Epithelial cell of proximal tubule (primary cell): Measurements from ENCODE around the gene ANKRD30A. TPM values are rescaled to one million over a fixed set of nuclear protein-coding genes. Genes with fewer than 3 reads are reported as not detected.
"Not testable (repeated sequence)": the region's sequence is repeated elsewhere in the genome, so short reads cannot be mapped to it uniquely, and the experiment has no call there.

Experiments
- DNase-seq: peaks from one replicate; pipeline ENCODE4 v3.0.0-alpha.2; 2011; ENCODE audit warnings: low read depth
- H3K4me3 ChIP-seq: 2 replicates; pipeline ENCODE4 v1.5.1; 2011; ENCODE audit warnings: low read depth, mild to moderate bottlenecking, low read length
- total RNA-seq: library from RNA; depleted of rRNA; stranded (reverse); fragments of >200 nt; gene quantifications from 2 replicates; pipeline ENCODE4 v1.2.3, GENCODE V29; 2015
- TF ChIP-seq, protein P1 (sequence below): conservative IDR thresholded peaks from 2 replicates; pipeline ENCODE4 v1.5.1; 2012; ENCODE audit warnings: low read depth, mild to moderate bottlenecking, low read length

The ANKRD30A gene
- total RNA-seq, 1 donor from 2014 or later = not detected

DNA sequence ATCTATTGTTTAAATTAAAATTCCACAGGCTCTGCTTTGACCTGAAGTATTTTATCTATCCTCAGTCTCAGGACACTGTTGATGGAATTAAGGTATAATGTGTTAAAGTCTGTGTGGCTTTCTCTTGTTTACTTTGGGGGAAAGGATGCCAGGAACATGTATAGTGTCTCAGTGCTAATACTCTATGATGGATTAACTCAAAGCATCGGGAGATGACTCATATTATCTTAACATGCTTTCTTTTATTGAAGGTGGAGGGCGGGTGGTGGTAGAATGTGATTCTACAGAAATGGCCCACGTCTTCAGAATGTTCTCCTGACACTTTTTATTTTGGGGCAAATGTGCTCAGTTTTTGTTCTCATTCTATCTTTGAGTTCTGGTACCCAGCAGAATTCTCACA, 189.0 kb downstream of the ANKRD30A start:
- no peak overlapping the region for H3K4me3 ChIP-seq
- TF ChIP-seq, protein P1, sequence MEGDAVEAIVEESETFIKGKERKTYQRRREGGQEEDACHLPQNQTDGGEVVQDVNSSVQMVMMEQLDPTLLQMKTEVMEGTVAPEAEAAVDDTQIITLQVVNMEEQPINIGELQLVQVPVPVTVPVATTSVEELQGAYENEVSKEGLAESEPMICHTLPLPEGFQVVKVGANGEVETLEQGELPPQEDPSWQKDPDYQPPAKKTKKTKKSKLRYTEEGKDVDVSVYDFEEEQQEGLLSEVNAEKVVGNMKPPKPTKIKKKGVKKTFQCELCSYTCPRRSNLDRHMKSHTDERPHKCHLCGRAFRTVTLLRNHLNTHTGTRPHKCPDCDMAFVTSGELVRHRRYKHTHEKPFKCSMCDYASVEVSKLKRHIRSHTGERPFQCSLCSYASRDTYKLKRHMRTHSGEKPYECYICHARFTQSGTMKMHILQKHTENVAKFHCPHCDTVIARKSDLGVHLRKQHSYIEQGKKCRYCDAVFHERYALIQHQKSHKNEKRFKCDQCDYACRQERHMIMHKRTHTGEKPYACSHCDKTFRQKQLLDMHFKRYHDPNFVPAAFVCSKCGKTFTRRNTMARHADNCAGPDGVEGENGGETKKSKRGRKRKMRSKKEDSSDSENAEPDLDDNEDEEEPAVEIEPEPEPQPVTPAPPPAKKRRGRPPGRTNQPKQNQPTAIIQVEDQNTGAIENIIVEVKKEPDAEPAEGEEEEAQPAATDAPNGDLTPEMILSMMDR = no peak
- no peak for DNase-seq

DNA sequence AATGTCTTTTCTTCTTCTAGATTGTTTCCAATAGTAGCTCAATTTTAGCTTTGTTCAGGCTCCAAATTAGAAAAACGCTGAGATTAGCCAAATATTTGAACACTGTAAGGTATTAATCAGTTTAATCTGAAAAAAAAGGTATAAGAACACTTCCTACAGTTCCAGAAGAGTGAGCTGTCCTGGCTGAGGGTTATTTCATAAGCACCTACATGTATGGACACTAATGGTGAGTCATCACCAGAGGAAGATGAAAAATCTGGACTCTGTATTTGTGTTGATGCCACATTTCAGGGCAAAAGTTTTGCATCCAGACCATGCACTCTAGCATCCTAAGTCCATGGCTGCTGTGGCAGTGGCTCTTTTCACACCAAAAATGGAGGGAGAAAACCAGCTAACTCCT, 189.5 kb downstream of the ANKRD30A start:
- H3K4me3 ChIP-seq = no peak overlapping the region
- no peak for DNase-seq
- TF ChIP-seq, protein P1 = no peak

DNA sequence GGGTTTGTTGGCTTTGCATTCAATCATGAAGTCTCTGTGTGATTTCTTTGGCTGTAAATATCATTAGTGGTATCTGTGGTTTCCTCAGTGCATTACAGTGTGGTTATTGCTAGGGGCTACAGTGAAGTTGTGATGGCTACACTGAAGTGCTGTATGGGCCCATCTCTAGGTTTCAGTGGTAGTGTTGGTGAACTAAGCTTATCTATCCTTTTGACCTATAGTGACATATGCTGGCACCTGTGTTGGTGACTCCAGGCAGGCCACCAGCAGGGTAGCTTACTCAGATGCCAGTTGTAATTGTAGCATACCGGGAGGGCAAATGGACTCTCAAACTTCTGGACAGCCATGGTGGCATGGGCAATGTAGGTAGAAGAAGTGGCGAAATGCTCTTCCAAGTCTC, 219.0 kb downstream of the ANKRD30A start:
- no peak for DNase-seq
- TF ChIP-seq, protein P1 = no peak
- H3K4me3 ChIP-seq = no peak overlapping the region

DNA sequence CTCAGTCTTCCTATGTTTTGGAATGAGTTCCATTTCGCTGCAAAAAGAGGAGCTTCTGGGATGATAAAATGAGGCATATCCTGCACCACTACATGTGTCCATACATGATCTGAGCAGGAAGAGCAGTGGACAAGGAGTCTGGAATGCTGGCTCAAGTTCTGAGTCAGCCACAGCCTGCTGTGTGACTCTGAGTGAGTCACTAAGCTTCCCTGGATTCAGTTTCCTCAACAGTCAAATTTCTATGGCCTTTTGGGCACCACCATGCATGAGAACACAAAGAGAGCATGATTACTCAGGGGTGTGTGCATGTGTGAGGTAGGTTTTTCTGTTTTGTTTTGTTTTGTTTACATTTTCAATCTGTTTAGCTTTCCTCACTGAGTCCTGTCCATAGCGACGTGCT, 254.6 kb downstream of the ANKRD30A start:
- TF ChIP-seq, protein P1 = no peak
- DNase-seq = no peak
- no peak overlapping the region for H3K4me3 ChIP-seq

DNA sequence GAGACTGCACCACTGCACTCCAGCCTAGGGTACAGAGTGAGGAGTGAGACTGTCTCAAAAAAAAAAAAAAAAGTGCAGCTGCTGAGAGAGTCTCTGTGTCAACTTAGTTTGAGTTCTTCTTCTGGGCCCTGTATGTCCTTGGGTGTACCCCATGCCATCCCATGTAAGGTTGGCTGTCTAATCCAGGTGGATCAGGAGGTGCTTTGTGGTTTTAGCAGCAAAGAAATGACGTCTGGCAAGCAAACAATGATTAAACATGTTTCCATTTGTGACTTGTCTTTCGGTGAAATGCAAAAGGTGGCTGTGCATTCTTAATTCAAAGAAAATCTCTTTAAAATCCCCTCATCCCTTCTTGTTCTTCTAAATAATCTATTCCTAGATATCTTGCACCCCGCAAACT, 255.9 kb downstream of the ANKRD30A start:
- H3K4me3 ChIP-seq = no peak overlapping the region
- TF ChIP-seq, protein P1 = no peak
- no peak for DNase-seq

DNA sequence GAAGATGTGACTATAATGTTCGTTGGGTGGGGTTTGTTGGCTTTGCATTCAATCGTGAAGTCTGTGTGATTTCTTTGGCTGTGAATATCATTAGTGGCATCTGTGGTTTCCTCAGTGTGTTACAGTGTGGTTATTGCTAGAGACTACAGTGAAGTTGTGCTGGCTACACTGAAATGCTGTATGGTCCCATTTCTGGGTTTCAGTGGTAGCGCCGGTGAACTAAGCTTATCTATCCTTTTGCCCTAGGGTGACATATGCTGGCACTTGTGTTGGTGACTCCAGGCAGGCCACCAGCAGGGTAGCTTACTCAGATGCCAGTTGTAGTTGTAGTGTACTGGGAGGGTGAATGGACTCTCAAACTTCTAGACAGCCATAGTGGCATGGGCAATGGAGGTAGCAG, 259.5 kb downstream of the ANKRD30A start:
- H3K4me3 ChIP-seq = no peak overlapping the region
- TF ChIP-seq, protein P1 = no peak
- no peak for DNase-seq

DNA sequence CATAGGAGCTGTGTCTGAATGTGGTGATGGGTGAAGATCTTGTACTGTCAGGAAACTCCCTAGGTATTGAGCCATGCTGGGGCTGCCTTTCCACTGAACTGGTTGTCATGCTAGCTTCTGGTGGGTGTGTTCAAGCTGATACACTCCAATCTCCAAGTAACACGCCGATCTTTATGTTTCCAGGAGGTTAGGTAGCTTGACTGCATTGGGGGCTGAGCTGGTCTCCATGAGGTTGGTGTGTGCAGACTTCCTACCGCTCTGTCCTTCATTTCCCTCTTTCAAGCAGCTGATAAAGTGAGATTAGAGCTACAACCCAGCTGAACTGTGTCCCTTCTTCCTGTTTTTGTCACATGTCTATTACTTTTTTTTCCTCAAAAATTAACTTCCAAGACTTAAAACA, 265.5 kb downstream of the ANKRD30A start:
- H3K4me3 ChIP-seq = no peak overlapping the region
- TF ChIP-seq, protein P1 = no peak
- no peak for DNase-seq

DNA sequence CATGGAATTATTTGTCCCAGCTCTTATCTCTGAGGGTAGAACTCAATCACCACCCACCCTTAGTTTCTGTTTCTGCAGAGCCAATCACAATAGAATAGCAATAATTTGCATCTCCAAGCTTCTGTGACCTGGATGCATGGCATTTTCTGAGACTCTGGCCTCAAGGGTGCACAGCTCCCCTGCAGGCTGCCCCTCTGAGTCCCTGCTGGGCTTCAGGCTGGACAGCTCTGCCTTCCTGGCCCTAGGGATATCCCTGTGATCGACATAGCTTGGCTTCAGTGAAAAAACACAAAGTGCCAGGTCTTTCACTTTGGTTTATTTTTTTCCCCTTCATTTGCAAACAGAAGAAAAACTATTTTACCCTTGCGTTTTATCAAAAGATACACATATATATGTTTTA, 275.4 kb downstream of the ANKRD30A start:
- not testable (repeated sequence) for DNase-seq

More for the DNA sequence above, 275.4 kb downstream of the ANKRD30A start:
- H3K4me3 ChIP-seq = not testable (repeated sequence)
